KBM-7 (cell line): ENCODE measurements around the gene KLHL29.
"Not testable (repeated sequence)": the region's sequence is repeated elsewhere in the genome, so short reads cannot be mapped to it uniquely, and the experiment has no call there.

Experiments
- DNase-seq: peaks from one replicate; pipeline ENCODE4 v3.0.0-alpha.2; 2015
- in situ Hi-C: fragments of 300-500 bp; cut with MboI; formaldehyde crosslinking; loops from 2 replicates; pipeline ENCODE4 v1.14.3; 2020; ENCODE audit warnings: low sequenced_read_pairs, low pct_unique_long_range_greater_than_20kb, mixed read lengths

The KLHL29 gene

DNA sequence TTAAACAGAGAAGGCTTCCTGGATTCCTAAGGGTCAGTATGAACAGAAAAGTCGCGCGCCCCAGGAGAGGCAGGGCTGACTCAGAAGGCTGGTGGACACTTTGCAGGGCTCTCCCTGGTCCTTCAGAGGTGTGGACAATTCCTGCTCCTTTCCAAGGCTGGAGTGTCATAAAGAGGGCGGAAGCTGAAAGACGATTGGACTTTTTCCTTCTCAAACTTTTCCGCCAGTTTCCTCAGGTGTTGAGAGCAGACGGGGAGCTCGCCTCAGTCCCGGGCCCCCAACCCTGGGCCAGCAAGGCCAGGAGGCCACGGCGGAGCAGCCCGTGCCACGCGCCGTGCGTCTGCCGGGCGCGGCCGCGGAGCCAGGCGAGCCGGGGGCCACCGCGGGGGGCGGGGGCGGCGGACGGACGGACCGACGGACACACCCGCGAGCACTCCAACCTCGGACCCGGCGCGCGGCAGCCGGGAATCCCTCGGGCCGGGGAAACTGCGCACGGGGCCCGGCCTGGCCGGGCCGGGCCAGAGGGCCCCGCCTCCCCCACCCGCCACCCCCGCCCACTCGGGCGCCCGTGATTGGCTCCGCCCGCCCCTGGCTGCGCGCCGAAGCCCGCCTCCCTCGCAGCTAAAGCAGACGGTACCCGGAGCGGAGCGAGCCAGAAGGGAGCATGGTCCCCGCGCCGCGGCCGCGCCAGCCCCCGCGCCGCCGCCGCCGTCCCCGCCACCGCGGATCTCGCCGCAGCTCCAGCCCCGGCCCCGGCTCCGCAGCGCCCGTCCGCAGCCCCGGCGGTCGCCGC, at the start of gene KLHL29:
Gene KLHL29, plus strand, starts transcription at position 629 of the 793 bp plus-strand sequence. CDS start 177,018 bp downstream, outside the sequence.
- in situ Hi-C loops = no loop called here
- DNase-seq = no peak

DNA sequence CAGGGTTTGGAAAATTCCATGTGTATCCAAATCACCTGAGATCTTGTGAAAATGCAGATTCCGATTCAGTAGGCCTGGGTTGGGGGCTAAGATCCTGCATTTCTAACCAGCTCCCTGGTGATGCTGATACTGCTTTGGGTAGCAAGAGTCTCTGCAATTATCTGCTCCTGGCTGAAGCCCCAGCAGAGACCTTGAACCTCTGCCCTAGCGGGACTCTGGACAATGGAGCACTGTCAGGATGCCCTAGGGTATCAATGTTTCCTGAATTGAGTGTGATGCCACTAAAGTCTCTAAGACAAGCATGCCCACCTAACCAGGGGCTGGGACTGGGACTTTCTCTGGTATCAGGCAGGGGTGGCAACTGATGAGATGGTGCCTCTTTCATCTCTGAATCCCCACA, 49.4 kb upstream of the KLHL29 start:
- in situ Hi-C loops = no loop called here
- DNase-seq = no peak

- in situ Hi-C loops = no loop called here
Measured at GRCh38 chr2:23342075-23342474, 42.9 kb upstream of the KLHL29 start.

GRCh38 chr2:23346029-23346428, 39.0 kb upstream of the KLHL29 start:
- DNase-seq = no peak
- in situ Hi-C loops = no loop called here

More at GRCh38 chr2:23342075-23342474, 42.9 kb upstream of the KLHL29 start:
- DNase-seq = no peak

GRCh38 chr2:23346781-23347180, 38.2 kb upstream of the KLHL29 start:
- in situ Hi-C loops = no loop called here

DNA sequence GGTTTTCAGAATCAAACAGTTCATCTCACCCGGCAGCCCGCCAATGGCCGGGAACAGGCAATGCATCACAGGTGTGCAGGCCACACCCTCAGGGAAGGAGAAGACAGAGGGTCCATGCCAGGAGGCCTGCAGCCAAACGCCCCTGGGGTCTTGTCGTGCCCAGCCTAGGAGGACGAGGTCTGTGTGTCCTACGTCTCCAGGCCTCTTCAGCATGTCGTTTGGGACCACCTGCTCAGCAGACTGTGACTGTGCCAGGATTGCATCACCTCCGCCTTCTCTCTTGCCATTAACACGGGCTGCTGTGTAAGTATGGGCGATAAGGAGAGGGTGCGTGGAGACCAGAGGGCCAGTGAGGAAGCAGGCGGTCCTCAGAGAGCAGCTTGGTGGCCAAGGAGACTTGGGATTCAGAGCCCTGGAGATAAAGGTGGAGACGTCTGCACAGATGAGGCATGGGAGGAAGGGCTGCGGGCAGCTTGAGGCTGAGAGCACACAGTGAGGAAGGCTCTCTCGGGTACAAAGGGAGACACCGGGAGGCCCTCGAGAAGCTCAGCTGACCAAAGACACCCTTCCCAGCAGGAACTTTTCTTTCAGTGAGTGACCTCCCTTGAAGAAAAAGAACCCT, 37.4 kb upstream of the KLHL29 start:
- in situ Hi-C loops = no loop called here
- no peak for DNase-seq

More at GRCh38 chr2:23346781-23347180, 38.2 kb upstream of the KLHL29 start:
- DNase-seq = no peak

DNA sequence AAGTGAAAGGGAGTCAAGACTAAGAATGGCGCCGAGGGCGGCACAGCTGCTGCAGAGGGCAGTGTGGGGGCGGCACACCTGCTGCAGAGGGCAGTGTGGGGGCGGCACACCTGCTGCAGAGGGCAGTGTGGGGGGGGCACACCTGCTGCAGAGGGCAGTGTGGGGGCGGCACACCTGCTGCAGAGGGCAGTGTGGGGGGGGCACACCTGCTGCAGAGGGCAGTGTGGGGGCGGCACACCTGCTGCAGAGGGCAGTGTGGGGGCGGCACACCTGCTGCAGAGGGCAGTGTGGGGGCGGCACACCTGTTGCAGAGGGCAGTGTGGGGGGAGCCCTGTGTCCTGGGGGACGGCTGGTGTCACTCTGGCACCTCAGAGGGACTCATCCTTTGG, 36.9 kb upstream of the KLHL29 start:
- in situ Hi-C loops = not testable (repeated sequence)

DNA sequence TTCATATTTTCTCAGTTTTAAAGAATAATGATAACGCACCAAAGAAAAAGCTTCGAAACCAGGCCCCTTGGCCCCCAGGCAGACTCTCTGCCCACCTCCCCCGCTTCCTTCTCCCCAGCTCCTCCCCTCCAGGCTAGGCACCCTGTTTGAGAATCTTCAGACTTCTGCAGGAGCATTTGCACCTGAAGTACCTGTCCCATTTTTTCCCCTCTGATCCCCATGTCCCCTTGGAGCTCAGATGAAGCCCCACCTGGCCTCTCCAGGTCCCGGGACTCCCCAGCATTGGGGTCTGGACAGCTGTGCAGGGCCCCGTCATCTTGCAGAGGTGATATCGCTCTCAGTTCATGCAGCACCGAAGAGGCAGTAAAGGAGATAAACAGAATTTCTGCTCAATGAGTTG, 35.5 kb upstream of the KLHL29 start:
- DNase-seq = no peak
- in situ Hi-C loops = no loop called here

More for the DNA sequence above, 36.9 kb upstream of the KLHL29 start:
- DNase-seq = not testable (repeated sequence)

- DNase-seq = no peak
- in situ Hi-C loops = no loop called here
Measured at GRCh38 chr2:23350041-23350791, 34.8 kb upstream of the KLHL29 start.

DNA sequence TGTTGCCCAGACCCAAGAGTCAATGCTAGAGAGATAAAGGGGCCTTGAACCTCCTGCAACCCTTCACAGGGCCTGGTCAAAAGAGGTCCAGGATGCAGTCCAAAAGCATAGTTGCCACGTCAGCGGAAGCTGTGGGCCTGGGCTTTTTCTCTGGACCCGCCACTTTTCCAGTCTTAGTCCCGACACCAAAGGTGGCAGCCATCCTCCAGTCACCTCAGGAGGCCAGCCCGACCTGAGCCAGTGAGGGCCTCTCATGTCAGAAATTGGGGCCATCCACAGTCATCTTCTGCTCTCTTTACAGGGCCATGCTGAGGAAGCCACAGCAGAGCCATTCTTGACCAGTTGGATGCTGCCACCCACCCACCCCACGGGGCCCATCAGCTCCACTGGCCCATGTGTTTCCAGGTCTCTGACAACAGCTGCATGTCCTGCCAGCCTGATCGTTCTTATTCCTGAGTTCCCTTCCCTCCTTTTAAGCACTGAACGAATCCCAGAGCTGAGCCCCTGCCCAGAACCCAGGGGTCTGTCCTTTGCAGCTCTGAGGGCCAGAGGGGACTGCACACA, 34.1 kb upstream of the KLHL29 start:
- DNase-seq = no peak
- in situ Hi-C loops = no loop called here

- in situ Hi-C loops = no loop called here
Measured at GRCh38 chr2:23351388-23352141, 33.4 kb upstream of the KLHL29 start.

GRCh38 chr2:23354554-23354953, 30.4 kb upstream of the KLHL29 start:
- no peak for DNase-seq
- in situ Hi-C loops = no loop called here

More at GRCh38 chr2:23351388-23352141, 33.4 kb upstream of the KLHL29 start:
- peak; percentile 11 for DNase-seq

DNA sequence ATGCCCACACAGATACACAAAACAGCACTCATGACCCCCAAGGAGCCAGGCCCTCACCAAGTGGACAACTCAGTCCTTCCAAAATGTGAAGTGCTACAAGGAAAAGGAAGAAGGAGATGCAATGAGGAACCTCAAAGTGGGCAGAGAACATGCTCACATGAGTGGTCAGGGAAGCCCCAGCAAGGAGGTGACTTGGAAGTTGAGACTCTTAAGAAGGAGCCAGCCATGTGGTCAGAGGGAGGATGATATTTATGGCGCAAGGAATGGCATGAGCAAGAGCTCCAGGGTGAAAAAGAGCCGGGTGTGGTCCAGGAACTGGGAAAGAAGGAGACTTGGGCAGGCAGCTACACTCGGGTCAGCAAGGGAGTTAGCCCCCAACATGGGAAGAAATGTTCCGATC, 30.0 kb upstream of the KLHL29 start:
- no peak for DNase-seq
- in situ Hi-C loops = no loop called here

- no peak for DNase-seq
- in situ Hi-C loops = no loop called here
Measured at GRCh38 chr2:23356711-23357110, 28.3 kb upstream of the KLHL29 start.

DNA sequence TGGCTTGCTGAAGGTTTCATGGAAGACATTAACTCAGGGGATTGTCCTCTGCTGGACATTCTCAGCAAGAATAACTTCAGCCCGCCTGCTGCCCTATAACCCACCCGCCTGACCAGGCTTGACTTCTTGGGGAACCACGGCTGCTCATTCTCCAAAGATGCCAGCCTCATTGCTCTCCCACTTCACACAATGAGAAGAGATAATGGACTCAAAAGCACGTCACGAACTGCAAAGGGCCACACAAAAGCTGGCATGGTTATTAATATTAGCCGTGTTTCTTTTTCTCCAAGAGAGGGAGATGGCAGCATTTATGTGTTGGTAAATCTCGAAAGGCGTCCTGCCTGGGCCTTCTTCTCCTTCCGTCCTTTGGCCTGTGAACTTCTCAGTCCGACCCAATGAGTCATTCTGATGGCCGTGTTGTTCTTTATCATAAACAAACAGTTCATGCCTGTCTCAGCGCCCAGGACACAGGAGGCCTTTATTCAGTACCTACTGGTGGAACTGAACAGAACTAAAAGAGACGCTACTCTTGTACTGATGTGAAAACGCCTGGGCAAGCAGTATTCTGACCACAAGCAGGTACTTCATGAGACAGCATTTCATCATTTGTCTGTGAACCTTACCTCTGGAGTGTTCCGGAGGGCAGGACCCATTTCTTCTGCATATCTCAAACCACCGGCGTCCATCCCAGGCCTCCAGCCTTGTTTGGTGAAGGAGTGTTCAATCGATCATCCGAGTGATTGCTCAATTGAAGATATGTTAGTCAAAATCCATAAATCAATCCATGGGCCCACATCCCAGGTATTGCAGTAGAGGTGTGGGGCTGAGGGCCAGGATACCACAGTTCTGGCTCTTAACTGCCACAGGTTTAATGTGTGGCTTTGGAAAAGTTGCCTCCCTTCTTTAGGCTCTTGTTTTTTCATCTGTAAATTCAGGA, 25.1 kb upstream of the KLHL29 start:
- DNase-seq = no peak
- in situ Hi-C loops = no loop called here

DNA sequence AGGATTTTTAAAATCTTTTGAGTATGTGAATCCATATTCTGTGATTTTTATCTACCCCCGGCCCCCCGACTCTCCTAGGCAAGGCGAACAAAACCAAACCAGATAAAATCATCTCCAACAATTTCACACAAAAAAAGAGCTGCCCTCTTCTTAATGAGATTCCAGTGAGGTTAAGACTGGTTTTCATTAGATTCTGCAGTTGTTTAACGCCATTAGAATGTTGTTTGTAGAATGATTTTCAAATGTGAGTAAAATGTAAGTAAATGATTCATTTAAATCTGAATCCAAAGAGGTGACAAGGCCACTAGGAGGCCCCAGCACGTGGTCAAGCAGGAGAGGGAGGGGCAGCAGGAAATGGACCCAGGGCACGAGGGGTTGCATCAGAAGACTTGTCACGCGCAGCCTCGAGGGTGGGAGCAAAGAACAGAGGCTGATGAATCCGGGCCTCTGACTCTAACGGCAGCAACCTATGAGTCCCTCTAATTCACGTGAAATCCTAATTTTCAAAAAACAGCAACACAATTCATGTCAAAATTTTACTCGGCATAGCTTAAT, 24.3 kb upstream of the KLHL29 start:
- in situ Hi-C loops = no loop called here
- no peak for DNase-seq

GRCh38 chr2:23361152-23361551, 23.8 kb upstream of the KLHL29 start:
- in situ Hi-C loops = no loop called here
- DNase-seq = no peak

DNA sequence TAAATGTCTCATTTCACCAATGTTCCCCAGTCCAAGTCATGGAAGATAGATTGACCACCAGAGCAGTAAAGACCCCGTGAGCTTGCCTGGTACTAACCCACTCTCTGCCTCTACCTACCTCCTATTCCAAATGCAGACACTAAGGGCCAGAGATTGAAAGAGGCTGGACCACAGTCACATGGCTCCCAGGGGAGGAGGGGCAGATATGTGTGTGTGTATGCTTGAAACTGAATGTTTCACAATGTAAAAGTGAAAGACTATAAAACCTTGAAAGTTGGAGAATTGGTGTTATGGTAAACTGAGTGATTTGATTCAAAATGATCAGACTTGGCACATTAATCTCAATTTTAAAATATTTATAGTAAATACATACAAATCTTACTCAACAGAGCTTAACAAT, 21.7 kb upstream of the KLHL29 start:
- in situ Hi-C loops = no loop called here

More for the DNA sequence above, 21.7 kb upstream of the KLHL29 start:
- no peak for DNase-seq
